CD14-positive monocyte (primary cell): Measurements from ENCODE around the gene RALY. TPM values are rescaled to one million over a fixed set of nuclear protein-coding genes. Genes with fewer than 3 reads are reported as not detected.

Source experiments
- DNase-seq, 3 donors: peaks; one replicate each; pipeline ENCODE4 v3.0.0-alpha.2; 2011 to 2022
- H2AFZ ChIP-seq: 2 replicates; pipeline ENCODE4 v1.6.0; 2012; ENCODE audit warnings: mild to moderate bottlenecking, low read depth, low read length, inconsistent platforms; ENCODE audit not compliant: insufficient read depth, poor library complexity, severe bottlenecking
- H3K27ac ChIP-seq, 2 donors: 1 replicate in 1 of 2; 2 replicates in 1 of 2; pipeline ENCODE4 v1.5.1; 2012 to 2013; ENCODE audit warnings: low read length in 2 of 2, control low read depth in 1 of 2, inconsistent platforms in 1 of 2, low read depth in 1 of 2, mild to moderate bottlenecking in 1 of 2
- H3K27me3 ChIP-seq, 2 donors: one replicate each; pipeline versions ENCODE4 v1.6.0 to v1.6.1; 2011 to 2013; ENCODE audit warnings: low read length in 2 of 2; ENCODE audit not compliant: control insufficient read depth in 2 of 2, insufficient read depth in 2 of 2
- H3K36me3 ChIP-seq, 2 donors: replicated peaks in 1 of 2; 1 replicate in 1 of 2; 2 replicates in 1 of 2; pipeline versions ENCODE4 v1.5.1 to v1.6.1; 2012 to 2013; ENCODE audit warnings: low read length in 2 of 2, control low read depth in 1 of 2, inconsistent platforms in 1 of 2, mild to moderate bottlenecking in 1 of 2; ENCODE audit not compliant: insufficient read depth in 2 of 2, control insufficient read depth in 1 of 2
- H3K4me1 ChIP-seq, 2 donors: 1 replicate in 1 of 2; 2 replicates in 1 of 2; pipeline versions ENCODE4 v1.5.1 to v1.6.1; 2012 to 2013; ENCODE audit warnings: low read length in 2 of 2, control low read depth in 1 of 2, inconsistent platforms in 1 of 2, mild to moderate bottlenecking in 1 of 2, moderate library complexity in 1 of 2; ENCODE audit not compliant: insufficient read depth in 2 of 2, control insufficient read depth in 1 of 2
- H3K4me2 ChIP-seq: replicated peaks from 2 replicates; pipeline ENCODE3; 2012; ENCODE audit warnings: low read length, moderate library complexity, mild to moderate bottlenecking; ENCODE audit not compliant: poor library complexity, severe bottlenecking; ENCODE audit errors: extremely low read depth
- H3K4me3 ChIP-seq, 3 experiments: fragments of 200-600 bp in 1 of 3; sonication (generic) in 1 of 3; replicated peaks in 1 of 3; 1 replicate in 2 of 3; 2 replicates in 1 of 3; pipeline ENCODE4 v1.5.1; 2011 to 2013; ENCODE audit warnings: low read length in 3 of 3, mild to moderate bottlenecking in 3 of 3, control low read depth in 2 of 3, low read depth in 2 of 3, inconsistent platforms in 1 of 3, moderate library complexity in 1 of 3
- H3K79me2 ChIP-seq: 2 replicates; pipeline ENCODE4 v1.6.0; 2012; ENCODE audit warnings: mild to moderate bottlenecking, control low read depth, inconsistent platforms, low read length, moderate library complexity; ENCODE audit not compliant: insufficient read depth
- H3K9ac ChIP-seq: 2 replicates; pipeline ENCODE4 v1.6.0; 2017; ENCODE audit warnings: low read length, mild to moderate bottlenecking; ENCODE audit not compliant: insufficient read depth, poor library complexity, severe bottlenecking
- H3K9me3 ChIP-seq, 2 donors: replicated peaks in 1 of 2; 1 replicate in 1 of 2; 2 replicates in 1 of 2; pipeline versions ENCODE4 v1.5.1 to v1.6.1; 2012 to 2013; ENCODE audit warnings: low read length in 2 of 2, control low read depth in 1 of 2; ENCODE audit not compliant: control insufficient read depth in 1 of 2, insufficient read depth in 1 of 2
- H4K20me1 ChIP-seq: 2 replicates; pipeline ENCODE4 v1.6.0; 2012; ENCODE audit warnings: mild to moderate bottlenecking, low read length, control low read depth, moderate library complexity; ENCODE audit not compliant: insufficient read depth
- H3K27ac Mint-ChIP-seq, 7 donors: one replicate each; pipeline ENCODE4 v1.8.0; 2020; ENCODE audit warnings: mild to moderate bottlenecking in 7 of 7, mixed read lengths in 7 of 7, moderate library complexity in 6 of 7, inconsistent platforms in 2 of 7
- H3K27me3 Mint-ChIP-seq, 3 donors: one replicate each; pipeline ENCODE4 v1.8.0; 2021 to 2022; ENCODE audit warnings: low read depth in 3 of 3, mild to moderate bottlenecking in 3 of 3, mixed read lengths in 3 of 3, moderate library complexity in 3 of 3, inconsistent platforms in 1 of 3
- H3K36me3 Mint-ChIP-seq, 2 donors: one replicate each; pipeline ENCODE4 v1.8.0; 2020; ENCODE audit warnings: mixed read lengths in 2 of 2, inconsistent platforms in 1 of 2, mild to moderate bottlenecking in 1 of 2
- H3K4me1 Mint-ChIP-seq: one replicate; pipeline ENCODE4 v1.8.0; 2020; ENCODE audit warnings: mild to moderate bottlenecking, mixed read lengths
- H3K4me3 Mint-ChIP-seq, 2 donors: one replicate each; pipeline ENCODE4 v1.8.0; 2020; ENCODE audit warnings: mild to moderate bottlenecking in 2 of 2, mixed read lengths in 2 of 2, moderate library complexity in 1 of 2
- H3K9me3 Mint-ChIP-seq, 7 donors: one replicate each; pipeline ENCODE4 v1.8.0; 2020 to 2022; ENCODE audit warnings: mixed read lengths in 7 of 7, mild to moderate bottlenecking in 6 of 7, moderate library complexity in 6 of 7, inconsistent platforms in 2 of 7
- WGBS: methylation state at CpG from one replicate; pipeline ENCODE4 v1.1.5; 2013; ENCODE audit warnings: missing lambda C conversion rate; ENCODE audit not compliant: insufficient coverage; 5-methylcytosine and 5-hydroxymethylcytosine counted together
- intact Hi-C, 2 donors: fragments of 100-400 bp; cut with micrococcal nuclease; formaldehyde crosslinking; loops; one replicate each; pipeline versions ENCODE4 v1.15.0 to v1.15.1; 2023
- polyA plus RNA-seq, 3 donors: library from polyadenylated mRNA; depleted of rRNA in 1 of 3; unstranded in 2 of 3; stranded (reverse) in 1 of 3; fragments of 300-500 nt in 2 of 3; fragments of >200 nt in 1 of 3; fragmentation: Illumina TruSeq in 2 of 3; gene quantifications; 1 replicate in 2 of 3; 2 replicates in 1 of 3; pipeline ENCODE4 v1.2.3, GENCODE V29; 2012 to 2021
- TF ChIP-seq, protein P1 (sequence below): fragments of 200-600 bp; IDR thresholded peaks from one replicate; pipeline ENCODE4 v1.8.0; 2022; ENCODE audit warnings: antibody characterized with exemption, mild to moderate bottlenecking

The RALY gene
- polyA plus RNA-seq, 3 donors: 88.4 to 154 (median 152) TPM

DNA sequence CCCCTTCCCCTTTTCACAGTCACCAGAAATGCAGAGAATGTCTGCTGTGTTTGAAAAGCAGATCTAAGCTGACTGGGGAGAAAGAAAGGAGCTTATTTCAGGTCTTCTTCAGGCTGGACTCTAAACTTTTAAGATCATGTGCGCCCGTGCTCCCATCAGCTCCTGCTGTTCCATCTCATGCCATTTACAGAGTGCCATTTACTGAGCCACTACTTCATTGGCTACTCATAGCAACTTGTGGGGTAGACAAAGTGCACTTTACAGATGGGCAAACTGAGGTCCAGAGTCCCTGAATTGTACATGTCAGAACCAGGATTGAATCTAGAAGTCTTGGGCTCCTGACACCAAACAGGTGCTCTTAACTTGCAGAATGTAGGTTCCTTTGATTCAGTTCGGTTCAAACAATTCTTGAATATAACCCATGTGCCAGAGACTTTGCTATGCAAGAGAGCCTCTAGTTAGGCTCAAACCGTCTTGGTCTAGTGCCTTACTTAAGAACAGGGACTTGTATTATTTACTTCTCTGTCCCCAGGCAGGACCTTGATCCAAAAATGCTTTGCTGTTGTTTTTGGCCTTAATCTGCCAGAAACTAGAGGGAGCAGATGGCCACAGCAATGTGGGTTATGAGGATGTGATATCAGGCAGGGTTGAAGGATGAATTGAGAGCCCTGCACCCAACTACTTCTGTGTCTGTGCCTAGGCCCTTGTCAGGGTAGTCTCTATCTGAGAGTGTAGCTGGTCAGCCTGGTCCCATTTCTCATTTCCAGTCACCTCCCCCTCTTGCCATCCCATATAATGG, 56.4 kb downstream of the RALY start:
- intact Hi-C loops: no loop called here
- no peak overlapping the region for H3K4me3 Mint-ChIP-seq
- H3K27ac Mint-ChIP-seq: peak overlapping the region in 3 of 7 donors; percentile 69 to 81 (median 79)
- TF ChIP-seq, protein P1, sequence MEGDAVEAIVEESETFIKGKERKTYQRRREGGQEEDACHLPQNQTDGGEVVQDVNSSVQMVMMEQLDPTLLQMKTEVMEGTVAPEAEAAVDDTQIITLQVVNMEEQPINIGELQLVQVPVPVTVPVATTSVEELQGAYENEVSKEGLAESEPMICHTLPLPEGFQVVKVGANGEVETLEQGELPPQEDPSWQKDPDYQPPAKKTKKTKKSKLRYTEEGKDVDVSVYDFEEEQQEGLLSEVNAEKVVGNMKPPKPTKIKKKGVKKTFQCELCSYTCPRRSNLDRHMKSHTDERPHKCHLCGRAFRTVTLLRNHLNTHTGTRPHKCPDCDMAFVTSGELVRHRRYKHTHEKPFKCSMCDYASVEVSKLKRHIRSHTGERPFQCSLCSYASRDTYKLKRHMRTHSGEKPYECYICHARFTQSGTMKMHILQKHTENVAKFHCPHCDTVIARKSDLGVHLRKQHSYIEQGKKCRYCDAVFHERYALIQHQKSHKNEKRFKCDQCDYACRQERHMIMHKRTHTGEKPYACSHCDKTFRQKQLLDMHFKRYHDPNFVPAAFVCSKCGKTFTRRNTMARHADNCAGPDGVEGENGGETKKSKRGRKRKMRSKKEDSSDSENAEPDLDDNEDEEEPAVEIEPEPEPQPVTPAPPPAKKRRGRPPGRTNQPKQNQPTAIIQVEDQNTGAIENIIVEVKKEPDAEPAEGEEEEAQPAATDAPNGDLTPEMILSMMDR: no peak
- peaks cover 46% of the 10 kb centered on the region for H3K4me1 Mint-ChIP-seq
- no peaks in the 10 kb centered on the region for H3K9me3 Mint-ChIP-seq
- H3K9ac ChIP-seq: no peak overlapping the region
- H3K36me3 Mint-ChIP-seq: peaks cover 11 to 29% of the 10 kb centered on the region in 2 donors
- no peak overlapping the region for H3K4me2 ChIP-seq
- peaks cover 0 to 5% of the 10 kb centered on the region in 2 donors for H3K4me1 ChIP-seq
- H3K36me3 ChIP-seq: peaks cover 4 to 28% of the 10 kb centered on the region in 2 donors
- no peak overlapping the region for H3K4me3 ChIP-seq
- peaks cover 100% of the 10 kb centered on the region for H4K20me1 ChIP-seq
- H3K79me2 ChIP-seq: peaks cover 100% of the 10 kb centered on the region
- 94% methylated on average over 3 of the region's 4 CpGs for WGBS
- H3K27ac ChIP-seq: peak overlapping the region in 1 of 2 donors; percentile 55
- H2AFZ ChIP-seq: no peak overlapping the region
- no peaks in the 10 kb centered on the region for H3K27me3 ChIP-seq
- no peaks in the 10 kb centered on the region for H3K27me3 Mint-ChIP-seq
- no peaks in the 10 kb centered on the region for H3K9me3 ChIP-seq
- DNase-seq: no peak

DNA sequence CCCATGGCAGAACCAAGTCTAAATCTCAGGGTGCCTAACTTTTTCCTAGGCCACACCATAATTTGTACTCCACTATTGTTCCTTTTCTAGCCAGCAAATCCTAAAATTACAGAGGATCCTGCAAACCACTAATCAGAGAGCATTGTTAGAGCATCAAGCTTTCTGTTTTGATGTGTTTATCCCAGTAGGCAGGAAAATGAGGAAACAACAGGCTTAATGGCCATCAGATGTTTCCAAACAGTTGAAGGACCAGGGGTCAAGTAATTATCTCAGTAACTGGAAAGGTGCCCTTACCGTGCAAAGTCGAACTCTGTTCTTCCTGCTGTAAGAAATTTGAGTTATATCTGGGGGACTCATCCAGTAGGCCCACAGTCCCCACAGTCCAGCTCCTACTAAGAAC, 58.7 kb downstream of the RALY start:
- TF ChIP-seq, protein P1: no peak
- Mint-ChIP-seq H3K4me3 (no peak overlapping the region), H3K4me1 (peaks cover 36% of the 10 kb centered on the region), H3K9me3 (no peaks in the 10 kb centered on the region), H3K36me3 (peaks cover 2 to 21% of the 10 kb centered on the region in 2 donors), H3K27ac (peak overlapping the region in 3 of 7 donors; percentile 50 to 75 (median 63)), H3K27me3 (no peaks in the 10 kb centered on the region)
- WGBS: no CpG with 5 or more reads among the region's 2 CpGs
- Histone ChIP-seq H3K4me3 (no peak overlapping the region), H3K79me2 (peaks cover 100% of the 10 kb centered on the region), H3K4me2 (no peak overlapping the region), H2AFZ (no peak overlapping the region), H3K4me1 (peaks cover 0 to 5% of the 10 kb centered on the region in 2 donors), H3K9ac (no peak overlapping the region), H3K27ac (peak overlapping the region in 1 of 2 donors; percentile 49), H3K36me3 (peaks cover 0 to 21% of the 10 kb centered on the region in 2 donors), H4K20me1 (peaks cover 100% of the 10 kb centered on the region), H3K27me3 (no peaks in the 10 kb centered on the region), H3K9me3 (no peaks in the 10 kb centered on the region)
- intact Hi-C loops: no loop called here
- no peak for DNase-seq
